ENCODE data around the gene TMEM86B.
"Not testable (repeated sequence)": the region's sequence is repeated elsewhere in the genome, so short reads cannot be mapped to it uniquely, and the experiment has no call there.

The TMEM86B gene

GRCh38 chr19:55242517-55242916 is 14.0 kb upstream of the TMEM86B start:
- DNase-seq (ENCODE audit: low read depth in 1 of 2, low spot score in 1 of 2) = no peak

- DNase-seq (ENCODE audit: low read depth in 1 of 2, low spot score in 1 of 2) = no peak
Observed at GRCh38 chr19:55241935-55242464, 13.4 kb upstream of the TMEM86B start.

DNA sequence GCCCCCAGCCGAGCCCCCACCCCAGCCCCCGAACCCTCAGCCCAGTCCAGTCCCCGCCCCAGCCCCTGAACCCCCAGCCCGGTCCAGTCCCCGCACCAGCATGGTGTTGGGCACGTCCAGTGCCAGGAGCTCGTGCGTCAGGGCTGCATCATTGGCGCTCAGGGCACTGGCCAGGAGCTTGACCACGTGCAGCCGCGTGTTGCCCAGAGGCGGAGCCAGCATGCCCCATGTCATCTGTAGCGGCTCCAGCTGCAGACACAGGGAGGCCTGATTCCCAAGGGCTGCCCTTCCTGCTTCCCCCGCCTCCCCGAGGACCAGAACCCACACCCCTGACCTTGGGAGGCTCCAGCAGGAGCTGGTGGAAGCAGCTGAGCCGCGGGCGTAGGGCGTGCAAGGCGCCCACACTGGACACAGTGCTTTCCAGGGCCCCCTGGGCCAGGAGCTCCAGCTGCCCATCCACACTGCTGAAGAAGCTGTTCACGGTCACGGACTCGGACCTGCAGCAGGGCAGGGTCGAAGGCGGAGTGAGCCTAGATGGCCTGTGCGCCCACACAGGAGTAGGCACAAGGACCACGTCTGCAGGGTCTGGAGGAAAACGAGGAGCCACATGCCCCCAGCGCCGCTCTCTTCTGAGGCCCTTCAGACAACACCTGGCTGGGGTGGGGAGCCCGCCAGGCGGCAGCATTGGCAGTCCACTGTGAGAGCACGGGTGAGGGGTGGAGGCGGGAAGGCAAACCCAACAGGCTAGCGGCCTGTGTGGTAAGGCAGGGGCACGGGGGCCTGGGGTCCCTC is 12.8 kb upstream of the TMEM86B start:
- no peak for DNase-seq (ENCODE audit: low read depth in 1 of 2, low spot score in 1 of 2)

- DNase-seq (ENCODE audit: low read depth in 1 of 2, low spot score in 1 of 2) = no peak
Observed at GRCh38 chr19:55240713-55241020, 12.1 kb upstream of the TMEM86B start.

DNA sequence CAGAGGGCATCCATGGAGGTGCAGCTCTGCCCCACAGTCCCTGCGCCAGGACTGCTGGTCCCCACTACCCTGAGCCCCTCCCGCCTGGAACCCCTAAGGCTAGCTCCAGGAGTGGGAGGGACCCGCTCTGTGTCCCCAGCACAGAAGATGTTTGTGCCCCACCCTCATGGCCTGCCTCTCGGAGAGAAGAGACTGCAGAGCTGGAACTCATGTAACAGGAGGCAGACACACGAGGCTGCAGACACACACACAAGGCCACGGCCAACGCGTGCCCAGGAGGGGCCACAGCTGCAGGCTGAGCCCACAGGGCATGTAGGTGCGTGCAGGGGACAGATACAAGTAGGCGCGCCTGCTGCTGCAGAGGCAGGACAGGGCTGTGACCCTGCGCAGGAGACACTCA is 10.4 kb upstream of the TMEM86B start:
- DNase-seq (ENCODE audit: low read depth in 1 of 2, low spot score in 1 of 2) = no peak

- no peak for DNase-seq (ENCODE audit: low read depth in 1 of 2, low spot score in 1 of 2)
Observed at GRCh38 chr19:55238030-55238429, 9.5 kb upstream of the TMEM86B start.

DNA sequence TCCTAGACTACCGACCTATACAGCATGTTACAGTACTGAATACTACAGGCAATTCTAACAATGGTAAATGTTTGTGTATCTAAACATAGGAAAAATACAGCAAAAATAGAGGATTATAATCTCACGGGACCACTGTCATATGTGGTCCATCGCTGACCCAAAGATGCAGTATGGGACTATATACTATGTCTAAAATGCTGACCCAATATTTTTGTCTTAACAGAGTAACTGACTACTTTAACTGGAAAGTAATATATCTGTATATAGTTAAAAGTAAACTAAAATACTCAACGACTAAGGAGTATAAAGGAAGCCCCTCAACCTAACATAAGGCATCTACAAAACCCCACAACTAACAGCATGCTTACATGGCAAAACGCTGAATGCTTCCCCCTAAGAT is 4.4 kb upstream of the TMEM86B start:
- DNase-seq (ENCODE audit: low read depth in 1 of 2, low spot score in 1 of 2) = no peak

GRCh38 chr19:55232286-55232602 is 3.7 kb upstream of the TMEM86B start:
- no peak for DNase-seq (ENCODE audit: low read depth in 1 of 2, low spot score in 1 of 2)

DNA sequence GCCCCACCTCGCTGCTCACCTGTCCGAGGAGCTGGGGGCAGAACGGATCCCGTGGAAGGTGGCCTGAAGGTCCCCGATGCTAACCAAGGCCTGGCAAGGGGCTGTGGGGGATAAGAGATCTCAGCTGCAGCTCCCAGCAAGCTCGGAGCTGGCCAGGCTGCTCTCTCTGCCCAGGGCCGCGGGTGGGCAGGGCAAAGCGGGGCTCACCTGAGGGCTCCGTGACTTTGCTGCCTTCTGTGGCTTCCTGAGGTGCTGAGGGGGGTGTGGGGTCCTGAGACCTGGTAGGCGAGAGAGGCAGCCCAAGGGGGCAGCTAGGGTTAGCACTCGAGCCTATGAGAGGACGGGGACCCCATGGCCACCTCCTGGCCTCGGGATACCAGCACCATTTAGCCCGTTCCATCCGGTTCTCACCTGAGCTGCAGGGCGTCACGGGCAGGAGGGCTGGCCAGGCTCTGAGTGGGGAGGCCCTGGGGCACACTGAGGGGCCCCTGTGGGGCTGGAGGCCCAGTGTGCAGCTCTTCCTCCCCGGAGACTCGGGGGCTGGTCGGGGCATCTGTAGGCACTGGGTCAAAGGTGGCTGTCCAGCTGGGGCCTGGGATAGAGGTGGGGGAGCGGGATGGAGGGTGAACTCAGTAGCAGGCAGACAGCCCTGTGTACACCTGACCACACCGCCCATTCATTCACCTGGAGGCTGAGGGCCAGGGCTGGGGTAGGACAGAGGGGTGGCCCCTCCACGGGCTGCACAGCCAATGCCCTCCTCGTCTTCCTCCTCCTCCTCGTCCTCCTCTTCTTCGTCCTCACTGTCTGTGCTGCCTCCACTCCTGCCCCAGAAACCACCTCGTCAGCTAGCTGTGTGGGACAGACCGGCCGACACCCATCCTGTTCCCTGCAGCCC is 3.1 kb upstream of the TMEM86B start:
- no peak for DNase-seq (ENCODE audit: low read depth in 1 of 2, low spot score in 1 of 2)

DNA sequence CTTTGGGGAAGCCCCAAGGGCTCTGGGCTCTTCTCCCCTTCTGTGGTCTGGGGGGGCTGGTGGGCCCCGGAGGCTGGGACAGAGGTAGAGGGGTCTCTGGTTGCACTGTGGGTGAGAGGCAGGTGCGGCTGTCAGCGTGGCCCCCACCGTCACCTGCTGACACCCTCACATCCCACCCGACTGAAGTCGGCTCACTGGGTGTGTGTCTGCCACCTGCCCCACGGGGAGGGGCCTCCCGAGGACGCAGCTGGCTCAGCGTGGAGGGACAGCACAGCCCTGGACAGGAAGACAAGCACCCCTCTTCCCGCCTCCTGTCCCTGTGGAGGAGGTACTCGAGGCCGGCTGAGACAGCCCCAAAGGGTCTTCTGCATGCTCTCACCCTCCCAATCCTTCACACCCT is 2.2 kb upstream of the TMEM86B start:
- DNase-seq (ENCODE audit: low read depth in 1 of 2, low spot score in 1 of 2) = no peak

DNA sequence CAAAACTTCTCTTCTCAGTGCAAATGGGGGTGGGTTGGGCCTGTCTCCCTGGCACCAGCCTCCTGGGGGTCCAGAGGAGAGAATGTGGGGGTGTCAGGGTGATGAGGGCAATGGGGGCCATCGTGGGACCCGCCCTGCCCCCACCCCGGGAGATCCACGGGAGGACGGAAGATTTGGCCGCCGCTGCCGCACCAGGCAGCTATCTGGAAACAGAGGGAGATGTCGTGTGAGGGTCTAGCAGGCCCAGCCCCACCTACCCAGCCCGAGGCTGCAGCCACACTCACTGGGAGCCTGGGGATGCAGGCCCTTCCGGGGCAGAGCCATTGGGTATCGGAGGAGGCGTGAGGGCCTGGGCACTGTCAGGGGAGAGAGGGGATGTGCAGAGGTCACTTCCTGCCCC is 1.8 kb upstream of the TMEM86B start:
- DNase-seq (ENCODE audit: low read depth in 1 of 2, low spot score in 1 of 2) = no peak

GRCh38 chr19:55229789-55230182 is 1.2 kb upstream of the TMEM86B start:
- DNase-seq (ENCODE audit: low read depth in 1 of 2, low spot score in 1 of 2) = no peak

DNA sequence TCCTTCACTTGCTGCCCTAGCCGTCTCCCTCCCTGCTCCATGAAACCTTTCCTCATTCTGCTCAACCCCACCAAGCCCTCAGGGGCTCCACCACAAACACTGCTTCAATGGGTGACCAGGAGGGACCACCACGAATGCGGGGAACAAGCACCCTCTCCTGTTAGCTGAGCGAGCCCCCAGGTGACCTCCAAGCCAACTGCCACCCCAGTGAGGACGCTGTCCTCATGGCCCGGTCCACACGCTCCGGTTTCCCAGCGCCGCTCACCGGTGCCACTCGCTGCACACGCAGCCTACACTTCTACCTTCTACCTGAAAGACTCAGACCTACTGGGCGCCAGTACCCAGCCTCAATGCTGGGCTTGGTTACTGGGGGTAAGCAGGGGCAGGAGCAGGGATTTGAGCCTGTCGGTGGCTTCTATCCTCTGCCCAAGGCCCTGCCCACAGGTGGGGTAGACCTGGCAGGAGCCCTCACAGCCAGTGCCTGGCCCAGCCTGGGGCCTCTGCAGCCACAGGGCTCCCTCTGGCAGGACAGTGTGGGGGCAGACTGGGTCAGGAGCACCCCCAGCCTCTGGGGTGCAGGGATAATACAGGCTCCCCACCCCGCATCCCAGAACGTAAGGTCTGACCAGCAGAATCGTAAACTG is 704 bp upstream of the TMEM86B start:
- DNase-seq (ENCODE audit: low read depth in 1 of 2, low spot score in 1 of 2) = no peak

DNA sequence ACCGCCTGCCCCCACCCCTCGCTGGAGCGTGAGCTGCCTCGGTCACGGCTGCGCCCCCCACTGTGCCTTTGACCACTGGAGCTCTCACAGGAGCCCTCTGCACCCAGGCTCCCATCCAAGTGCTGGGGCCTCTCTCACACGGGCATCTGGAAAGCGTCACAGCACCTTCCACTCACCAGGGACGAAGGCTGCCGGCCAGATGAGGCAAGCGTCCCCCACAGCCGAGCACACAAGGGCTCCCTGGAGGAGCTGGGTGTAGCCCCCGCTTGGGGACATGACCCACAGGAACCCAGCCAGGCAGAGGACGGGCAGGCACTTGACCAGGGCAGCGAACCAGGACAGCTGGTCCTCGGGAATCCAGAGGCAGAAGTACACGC is 560 bp downstream of the TMEM86B start:
- DNase-seq (ENCODE audit: low read depth in 1 of 2, low spot score in 1 of 2) = no peak

DNA sequence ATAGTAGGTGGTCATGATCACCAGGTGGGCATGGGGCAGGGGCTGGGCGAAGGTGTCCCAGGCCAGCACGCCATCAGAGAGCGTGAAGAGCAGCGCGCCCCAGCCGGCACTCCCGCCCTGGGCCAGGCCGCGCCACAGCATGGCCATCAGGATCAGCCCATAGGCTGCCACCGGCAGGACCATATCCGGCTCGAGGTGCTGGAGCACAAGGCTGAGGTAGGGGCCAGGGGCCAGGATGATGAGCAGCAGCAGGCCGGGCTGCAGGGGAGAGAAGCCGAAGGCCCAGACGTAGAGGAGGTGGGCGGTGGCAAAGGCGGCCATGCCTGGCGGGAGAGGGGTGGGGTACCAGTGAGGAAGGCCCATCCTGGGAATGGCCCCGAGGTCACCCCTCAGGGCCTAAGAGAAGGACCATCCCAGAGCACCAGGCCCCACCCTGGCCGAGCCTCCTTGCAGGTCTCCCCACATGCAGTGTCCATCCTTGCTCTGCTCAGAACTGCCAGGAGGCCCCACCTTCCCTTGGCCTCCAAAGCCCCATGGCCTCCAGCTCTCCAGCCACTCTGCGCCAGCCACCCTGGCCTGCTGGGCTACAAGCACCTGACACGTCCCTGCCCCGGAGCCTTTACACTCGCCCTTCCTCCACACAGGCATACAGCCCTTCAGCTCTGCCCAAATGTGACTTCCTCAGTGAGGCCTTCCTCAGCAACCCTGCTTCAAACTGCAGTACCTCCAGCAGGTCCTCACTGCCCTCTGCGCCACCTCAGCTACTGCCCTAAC is 1.1 kb downstream of the TMEM86B start:
- DNase-seq (ENCODE audit: low read depth in 1 of 2, low spot score in 1 of 2) = no peak

GRCh38 chr19:55226788-55227187 is 1.8 kb downstream of the TMEM86B start:
- DNase-seq (ENCODE audit: low read depth in 1 of 2, low spot score in 1 of 2) = no peak

- DNase-seq (ENCODE audit: low read depth in 1 of 2, low spot score in 1 of 2) = no peak
Observed at GRCh38 chr19:55226273-55226672, 2.3 kb downstream of the TMEM86B start.

GRCh38 chr19:55225415-55225958 is 3.1 kb downstream of the TMEM86B start:
- no peak for DNase-seq (ENCODE audit: low read depth in 1 of 2, low spot score in 1 of 2)

DNA sequence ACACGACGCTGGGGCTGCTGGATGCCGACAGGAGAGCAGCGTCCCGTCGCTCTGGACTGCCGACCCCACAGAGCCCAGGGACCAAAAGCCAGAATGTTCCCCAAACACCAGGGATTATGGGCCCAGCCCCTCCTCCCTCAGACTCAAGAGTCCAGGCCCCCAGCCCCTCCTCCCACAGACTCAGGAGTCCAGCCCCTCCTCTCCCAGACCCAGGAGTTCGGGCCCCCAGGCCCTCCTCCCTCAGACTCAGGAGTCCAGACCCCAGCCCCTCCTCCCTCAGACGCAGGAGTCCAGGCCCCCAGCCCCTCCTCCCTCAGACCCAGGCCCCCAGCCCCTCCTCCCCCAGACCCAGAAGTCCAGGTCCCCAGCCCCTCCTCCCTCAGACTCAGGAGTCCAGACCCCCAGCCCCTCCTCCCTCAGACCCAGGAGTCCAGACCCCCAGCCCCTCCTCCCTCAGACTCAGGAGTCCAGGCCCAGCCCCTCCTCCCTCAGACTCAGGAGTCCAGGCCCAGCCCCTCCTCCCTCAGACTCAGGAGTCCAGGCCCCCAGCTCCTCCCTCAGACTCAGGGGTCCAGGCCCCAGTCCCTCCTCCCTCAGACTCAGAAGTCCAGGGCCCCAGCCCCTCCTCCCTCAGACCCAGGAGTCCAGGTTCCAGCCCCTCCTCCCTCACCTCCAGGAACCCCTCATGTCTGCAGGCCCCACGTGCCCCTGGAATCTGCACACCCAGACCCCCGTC is 3.7 kb downstream of the TMEM86B start:
- DNase-seq (ENCODE audit: low read depth in 1 of 2, low spot score in 1 of 2) = not testable (repeated sequence)

DNA sequence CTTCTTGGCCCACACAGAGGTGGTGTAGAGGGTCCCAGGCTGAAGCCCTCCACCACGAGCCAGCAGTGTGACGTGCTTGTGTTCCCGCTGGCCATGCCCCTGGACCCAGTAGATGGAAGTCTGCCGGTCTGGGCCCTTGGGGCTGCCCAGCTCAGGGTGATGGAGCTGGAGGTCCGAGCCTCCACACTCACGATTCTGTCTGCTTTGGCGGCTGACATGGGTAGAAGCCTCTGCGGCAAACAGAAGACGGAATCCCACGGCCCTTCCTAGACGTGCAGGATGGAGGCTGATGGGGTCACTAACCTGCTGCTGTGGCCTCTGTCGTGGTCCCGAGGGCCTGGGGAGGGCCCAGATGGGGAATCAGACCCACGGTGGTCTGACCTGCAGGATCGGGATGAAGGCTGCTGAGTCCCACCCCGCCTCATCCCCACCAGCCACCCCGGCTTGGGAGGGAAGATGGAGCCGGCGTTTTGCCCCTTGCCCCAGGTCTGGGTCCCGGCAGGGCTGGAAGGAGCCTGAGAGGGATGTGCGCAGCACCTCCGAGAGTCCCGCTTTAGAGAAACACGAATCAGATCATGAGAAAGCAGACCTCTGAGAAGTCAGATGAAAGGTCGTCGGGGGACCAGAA is 4.4 kb downstream of the TMEM86B start:
- no peak for DNase-seq (ENCODE audit: low read depth in 1 of 2, low spot score in 1 of 2)
